Measurements from ENCODE around the gene NLK. TPM values are rescaled to one million over a fixed set of nuclear protein-coding genes. Genes with fewer than 3 reads are reported as not detected.

The NLK gene
- total and polyA plus RNA-seq, 2 donors (not counting 1 experiment from before 2014, with no cell fraction given) = 14.4 to 16.1 TPM

DNA sequence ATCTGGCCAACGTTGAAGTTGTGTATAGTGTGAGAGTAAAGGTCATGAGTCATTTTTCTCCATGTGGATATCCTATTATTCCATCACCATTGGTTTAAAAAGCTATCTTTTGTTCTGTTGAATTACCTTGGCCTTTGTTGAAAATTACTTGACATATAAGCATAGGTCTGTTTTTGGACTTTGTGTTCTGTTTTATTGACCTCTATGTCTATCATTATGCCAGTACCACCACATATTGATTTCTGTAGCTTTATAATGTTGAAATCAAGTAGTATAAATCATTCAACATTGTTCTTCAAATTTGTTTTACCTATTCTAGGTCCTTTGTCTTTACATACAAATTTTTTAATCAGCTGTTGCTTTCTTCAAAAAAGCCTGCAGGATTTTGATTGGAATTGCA, 58.5 kb downstream of the NLK start:
- Histone ChIP-seq H3K79me2 (ENCODE audit: control insufficient read depth, insufficient read depth, low read length) (no peaks in the 10 kb centered on the region), H3K9me3 (ENCODE audit: control insufficient read depth, insufficient read depth, low read depth, low read length) (no peaks in the 10 kb centered on the region), H3K4me2 (ENCODE audit: extremely low read depth, insufficient read depth, low read length) (no peak overlapping the region), H3K27me3 (ENCODE audit: control insufficient read depth, insufficient read depth, low read length) (no peaks in the 10 kb centered on the region), H3K4me1 (ENCODE audit: control insufficient read depth, extremely low read depth, insufficient read depth, low read length) (no peaks in the 10 kb centered on the region), H3K36me3 (ENCODE audit: control insufficient read depth, insufficient read depth, low read length) (no peaks in the 10 kb centered on the region), H3K4me3 (replicated peaks in 1 of 4; ENCODE audit: control extremely low read depth in 1 of 4, insufficient read depth in 1 of 4, low read depth in 3 of 4, low read length in 4 of 4) (no peak overlapping the region), H4K20me1 (ENCODE audit: control insufficient read depth, extremely low read depth, insufficient read depth, low read length) (no peaks in the 10 kb centered on the region), H3K27ac (ENCODE audit: insufficient read depth, low read length) (no peak overlapping the region), H3K9ac (ENCODE audit: insufficient read depth, low read length) (no peak overlapping the region), H2AFZ (ENCODE audit: low read length) (no peak overlapping the region)
- TF ChIP-seq, protein P1, sequence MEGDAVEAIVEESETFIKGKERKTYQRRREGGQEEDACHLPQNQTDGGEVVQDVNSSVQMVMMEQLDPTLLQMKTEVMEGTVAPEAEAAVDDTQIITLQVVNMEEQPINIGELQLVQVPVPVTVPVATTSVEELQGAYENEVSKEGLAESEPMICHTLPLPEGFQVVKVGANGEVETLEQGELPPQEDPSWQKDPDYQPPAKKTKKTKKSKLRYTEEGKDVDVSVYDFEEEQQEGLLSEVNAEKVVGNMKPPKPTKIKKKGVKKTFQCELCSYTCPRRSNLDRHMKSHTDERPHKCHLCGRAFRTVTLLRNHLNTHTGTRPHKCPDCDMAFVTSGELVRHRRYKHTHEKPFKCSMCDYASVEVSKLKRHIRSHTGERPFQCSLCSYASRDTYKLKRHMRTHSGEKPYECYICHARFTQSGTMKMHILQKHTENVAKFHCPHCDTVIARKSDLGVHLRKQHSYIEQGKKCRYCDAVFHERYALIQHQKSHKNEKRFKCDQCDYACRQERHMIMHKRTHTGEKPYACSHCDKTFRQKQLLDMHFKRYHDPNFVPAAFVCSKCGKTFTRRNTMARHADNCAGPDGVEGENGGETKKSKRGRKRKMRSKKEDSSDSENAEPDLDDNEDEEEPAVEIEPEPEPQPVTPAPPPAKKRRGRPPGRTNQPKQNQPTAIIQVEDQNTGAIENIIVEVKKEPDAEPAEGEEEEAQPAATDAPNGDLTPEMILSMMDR (conservative IDR thresholded peaks at IDR 0.05 in 1 of 2, IDR thresholded peaks at IDR 0.05 in 1 of 2; ENCODE audit: low read depth in 1 of 2, low read length in 2 of 2) = no peak
- no peak for TF ChIP-seq EZH2 (IDR thresholded peaks at IDR 0.05; ENCODE audit: low read length, missing control alignments)
- DNase-seq (ENCODE audit: low read depth in 2 of 2) = no peak

DNA sequence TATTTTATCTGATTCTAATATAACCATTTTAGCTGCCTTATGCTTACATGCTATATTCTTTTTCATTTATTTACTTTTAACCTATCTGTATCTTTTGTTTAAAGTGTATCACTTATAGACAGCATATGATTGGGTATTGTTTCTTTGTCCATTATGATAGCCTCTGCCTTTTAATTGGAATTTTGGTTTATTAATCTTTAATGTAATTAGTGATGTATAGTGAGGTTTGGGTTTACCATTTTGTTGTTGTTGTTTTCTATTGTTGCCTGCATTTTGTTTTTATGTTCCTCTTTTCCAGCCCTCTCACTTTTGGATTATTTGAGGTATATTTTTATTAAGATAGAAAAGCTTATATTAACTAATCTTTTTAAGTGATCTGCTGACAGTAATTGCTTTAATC, 59.4 kb downstream of the NLK start:
- no peaks in the 10 kb centered on the region for H3K9me3 ChIP-seq (ENCODE audit: control insufficient read depth, insufficient read depth, low read depth, low read length)
- no peaks in the 10 kb centered on the region for H3K4me1 ChIP-seq (ENCODE audit: control insufficient read depth, extremely low read depth, insufficient read depth, low read length)
- no peak overlapping the region for H3K9ac ChIP-seq (ENCODE audit: insufficient read depth, low read length)
- no peak for DNase-seq (ENCODE audit: low read depth in 2 of 2)
- H3K4me2 ChIP-seq (ENCODE audit: extremely low read depth, insufficient read depth, low read length) = no peak overlapping the region
- no peaks in the 10 kb centered on the region for H3K79me2 ChIP-seq (ENCODE audit: control insufficient read depth, insufficient read depth, low read length)
- H3K36me3 ChIP-seq (ENCODE audit: control insufficient read depth, insufficient read depth, low read length) = no peaks in the 10 kb centered on the region
- no peak overlapping the region for H3K4me3 ChIP-seq (replicated peaks in 1 of 4; ENCODE audit: control extremely low read depth in 1 of 4, insufficient read depth in 1 of 4, low read depth in 3 of 4, low read length in 4 of 4)
- no peak overlapping the region for H3K27ac ChIP-seq (ENCODE audit: insufficient read depth, low read length)
- no peaks in the 10 kb centered on the region for H3K27me3 ChIP-seq (ENCODE audit: control insufficient read depth, insufficient read depth, low read length)
- no peak overlapping the region for H2AFZ ChIP-seq (ENCODE audit: low read length)
- no peaks in the 10 kb centered on the region for H4K20me1 ChIP-seq (ENCODE audit: control insufficient read depth, extremely low read depth, insufficient read depth, low read length)
- TF ChIP-seq EZH2 (IDR thresholded peaks at IDR 0.05; ENCODE audit: low read length, missing control alignments) = no peak
- TF ChIP-seq, protein P1 (conservative IDR thresholded peaks at IDR 0.05 in 1 of 2, IDR thresholded peaks at IDR 0.05 in 1 of 2; ENCODE audit: low read depth in 1 of 2, low read length in 2 of 2) = no peak

DNA sequence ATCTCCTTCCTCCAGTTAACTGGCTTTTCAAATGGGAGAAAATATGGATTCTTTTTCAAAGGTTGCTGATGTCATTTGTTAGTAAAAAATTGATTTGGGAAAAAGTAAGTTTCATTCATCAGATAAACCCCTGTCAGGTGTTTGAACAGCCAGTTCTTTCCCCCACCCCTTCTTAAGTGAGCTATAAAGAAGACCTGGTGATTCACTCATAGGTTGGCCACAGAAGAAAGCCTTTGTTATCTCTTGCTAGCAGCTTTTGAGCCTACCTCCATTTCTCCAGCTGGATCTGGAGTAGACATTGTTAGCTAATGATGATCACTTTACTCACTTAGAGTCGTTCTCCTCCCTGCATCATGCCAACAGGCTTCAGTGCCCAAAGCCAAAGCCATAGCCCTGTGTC, 63.0 kb downstream of the NLK start:
- no peaks in the 10 kb centered on the region for H4K20me1 ChIP-seq (ENCODE audit: control insufficient read depth, extremely low read depth, insufficient read depth, low read length)
- peak in 1 of 2 donors; percentile 34 for DNase-seq (ENCODE audit: low read depth in 2 of 2)
- no peak overlapping the region for H3K9ac ChIP-seq (ENCODE audit: insufficient read depth, low read length)
- no peaks in the 10 kb centered on the region for H3K4me1 ChIP-seq (ENCODE audit: control insufficient read depth, extremely low read depth, insufficient read depth, low read length)
- H2AFZ ChIP-seq (ENCODE audit: low read length) = no peak overlapping the region
- no peaks in the 10 kb centered on the region for H3K79me2 ChIP-seq (ENCODE audit: control insufficient read depth, insufficient read depth, low read length)
- no peak overlapping the region for H3K4me2 ChIP-seq (ENCODE audit: extremely low read depth, insufficient read depth, low read length)
- H3K4me3 ChIP-seq (replicated peaks in 1 of 4; ENCODE audit: control extremely low read depth in 1 of 4, insufficient read depth in 1 of 4, low read depth in 3 of 4, low read length in 4 of 4) = no peak overlapping the region
- H3K27ac ChIP-seq (ENCODE audit: insufficient read depth, low read length) = no peak overlapping the region
- TF ChIP-seq, protein P1 (conservative IDR thresholded peaks at IDR 0.05 in 1 of 2, IDR thresholded peaks at IDR 0.05 in 1 of 2; ENCODE audit: low read depth in 1 of 2, low read length in 2 of 2) = no peak
- TF ChIP-seq EZH2 (IDR thresholded peaks at IDR 0.05; ENCODE audit: low read length, missing control alignments) = no peak
- H3K27me3 ChIP-seq (ENCODE audit: control insufficient read depth, insufficient read depth, low read length) = no peaks in the 10 kb centered on the region
- no peaks in the 10 kb centered on the region for H3K36me3 ChIP-seq (ENCODE audit: control insufficient read depth, insufficient read depth, low read length)
- H3K9me3 ChIP-seq (ENCODE audit: control insufficient read depth, insufficient read depth, low read depth, low read length) = no peaks in the 10 kb centered on the region

All from fibroblast of lung (primary cell).